Endodermal cell (in vitro differentiated cells): ENCODE data around the gene ESM1. TPM values are rescaled to one million over a fixed set of nuclear protein-coding genes. Genes with fewer than 3 reads are reported as not detected.

ENCODE experiments used
- DNase-seq: peaks from one replicate; pipeline ENCODE4 v3.0.0-alpha.2; 2017
- H3K27ac ChIP-seq: 2 replicates; pipeline ENCODE4 v1.5.1; 2013; ENCODE audit warnings: mild to moderate bottlenecking, low read depth, low read length, moderate library complexity
- H3K27me3 ChIP-seq: 2 replicates; pipeline ENCODE4 v1.6.1; 2013; ENCODE audit warnings: mild to moderate bottlenecking, low read length, moderate library complexity; ENCODE audit not compliant: insufficient read depth, control insufficient read depth, poor library complexity, severe bottlenecking
- H3K36me3 ChIP-seq: 2 replicates; pipeline ENCODE4 v1.7.0; 2013; ENCODE audit warnings: mild to moderate bottlenecking, low read length, moderate library complexity; ENCODE audit not compliant: control insufficient read depth, insufficient read depth
- H3K4me1 ChIP-seq: one replicate; pipeline ENCODE4 v1.7.0; 2013; ENCODE audit warnings: low read length; ENCODE audit not compliant: control insufficient read depth, insufficient read depth
- H3K4me3 ChIP-seq: 2 replicates; pipeline ENCODE4 v1.5.1; 2013; ENCODE audit warnings: mild to moderate bottlenecking, low read length, moderate library complexity
- H3K9ac ChIP-seq: 2 replicates; pipeline ENCODE4 v1.6.1; 2013; ENCODE audit warnings: mild to moderate bottlenecking, low read length, moderate library complexity; ENCODE audit not compliant: poor library complexity, severe bottlenecking; ENCODE audit errors: extremely low read depth
- H3K9me3 ChIP-seq: 2 replicates; pipeline ENCODE4 v1.6.1; 2013; ENCODE audit warnings: mild to moderate bottlenecking, low read length, moderate library complexity; ENCODE audit not compliant: control insufficient read depth
- H3K27ac Mint-ChIP-seq: 2 replicates; pipeline ENCODE4 v1.8.0; 2020; ENCODE audit warnings: mixed read lengths
- H3K27me3 Mint-ChIP-seq: 2 replicates; pipeline ENCODE4 v1.8.0; 2021; ENCODE audit warnings: mild to moderate bottlenecking, mixed read lengths; ENCODE audit not compliant: insufficient read depth
- H3K36me3 Mint-ChIP-seq: 2 replicates; pipeline ENCODE4 v1.8.0; 2020; ENCODE audit warnings: low read depth, mixed read lengths
- H3K4me1 Mint-ChIP-seq: 2 replicates; pipeline ENCODE4 v1.8.0; 2020; ENCODE audit warnings: mixed read lengths
- H3K4me3 Mint-ChIP-seq: 2 replicates; pipeline ENCODE4 v1.8.0; 2020; ENCODE audit warnings: mild to moderate bottlenecking, moderate library complexity, mixed read lengths
- H3K9me3 Mint-ChIP-seq: 2 replicates; pipeline ENCODE4 v1.8.0; 2020; ENCODE audit warnings: mild to moderate bottlenecking, mixed read lengths
- CTCF ChIP-seq: fragments of 200-600 bp; sonication (generic); conservative IDR thresholded peaks from 2 replicates; pipeline ENCODE4 v1.5.0; 2021; ENCODE audit warnings: antibody characterized with exemption, mild to moderate bottlenecking
- WGBS, 2 experiments: methylation state at CpG; one replicate each; pipeline versions ENCODE4 v1.1.5 to v1.1.7; 2013; ENCODE audit warnings: missing lambda C conversion rate in 2 of 2, mixed read lengths in 1 of 2; ENCODE audit not compliant: insufficient coverage in 1 of 2, insufficient read length in 1 of 2; 5-methylcytosine and 5-hydroxymethylcytosine counted together
- total RNA-seq, 2 donors: library from RNA; stranded (reverse); fragmentation: NEBNext Ultra II Directional in 1 of 2; extraction: Animal tissue kit (Norgen Biotek cat#: 25700) in 1 of 2; gene quantifications; 2 replicates in 1 of 2; 3 replicates in 1 of 2; pipeline ENCODE4 v1.2.1, GENCODE V29; 2021

ESM1 gene
- total RNA-seq, 2 donors from 2014 or later: not detected

- no peak overlapping the region for H3K4me3 Mint-ChIP-seq
- Histone ChIP-seq H3K4me1 (peaks cover 6% of the 10 kb centered on the region), H3K27ac (no peak overlapping the region), H3K36me3 (no peaks in the 10 kb centered on the region), H3K9me3 (no peaks in the 10 kb centered on the region), H3K9ac (no peak overlapping the region), H3K27me3 (no peaks in the 10 kb centered on the region), H3K4me3 (no peak overlapping the region)
- WGBS, 2 experiments: 91 to 100% methylated on average over 1 to 3 of the region's 3 CpGs
- H3K4me1 Mint-ChIP-seq: peaks cover 16% of the 10 kb centered on the region
- TF ChIP-seq CTCF: no peak
- H3K9me3 Mint-ChIP-seq: no peaks in the 10 kb centered on the region
- H3K36me3 Mint-ChIP-seq: no peaks in the 10 kb centered on the region
- no peak for DNase-seq
- peaks cover 5% of the 10 kb centered on the region for H3K27me3 Mint-ChIP-seq
- H3K27ac Mint-ChIP-seq: no peak overlapping the region
These were observed 39.0 kb downstream of the ESM1 start for GRCh38 chr5:54946306-54946819.

GRCh38 chr5:54944364-54944763 is 41.0 kb downstream of the ESM1 start:
- Mint-ChIP-seq H3K36me3 (no peaks in the 10 kb centered on the region), H3K4me3 (no peak overlapping the region), H3K27ac (no peak overlapping the region), H3K27me3 (peaks cover 7% of the 10 kb centered on the region), H3K4me1 (peaks cover 23% of the 10 kb centered on the region), H3K9me3 (no peaks in the 10 kb centered on the region)
- H3K9ac ChIP-seq: no peak overlapping the region
- peak; percentile 80 for TF ChIP-seq CTCF
- no peaks in the 10 kb centered on the region for H3K36me3 ChIP-seq
- peaks cover 11% of the 10 kb centered on the region for H3K4me1 ChIP-seq
- H3K27ac ChIP-seq: no peak overlapping the region
- H3K4me3 ChIP-seq: no peak overlapping the region
- DNase-seq: no peak
- no peaks in the 10 kb centered on the region for H3K27me3 ChIP-seq
- H3K9me3 ChIP-seq: no peaks in the 10 kb centered on the region
- 89 to 94% methylated on average over 4 to 7 of the region's 7 CpGs for WGBS, 2 experiments

- H3K27me3 Mint-ChIP-seq: peaks cover 12% of the 10 kb centered on the region
- H3K27me3 ChIP-seq: no peaks in the 10 kb centered on the region
- H3K4me1 Mint-ChIP-seq: peaks cover 23% of the 10 kb centered on the region
- H3K36me3 Mint-ChIP-seq: no peaks in the 10 kb centered on the region
- H3K9ac ChIP-seq: no peak overlapping the region
- 90 to 92% methylated on average over 4 to 8 of the region's 9 CpGs for WGBS, 2 experiments
- no peaks in the 10 kb centered on the region for H3K9me3 Mint-ChIP-seq
- no peak overlapping the region for H3K27ac ChIP-seq
- H3K27ac Mint-ChIP-seq: no peak overlapping the region
- peaks cover 11% of the 10 kb centered on the region for H3K4me1 ChIP-seq
- no peak for DNase-seq
- H3K4me3 Mint-ChIP-seq: no peak overlapping the region
- H3K9me3 ChIP-seq: no peaks in the 10 kb centered on the region
- H3K36me3 ChIP-seq: no peaks in the 10 kb centered on the region
- no peak for TF ChIP-seq CTCF
- H3K4me3 ChIP-seq: no peak overlapping the region
These were observed 43.2 kb downstream of the ESM1 start for GRCh38 chr5:54942064-54942778.
